Left lung (tissue), 10 donors: ENCODE data around the gene MTUS2. TPM values are rescaled to one million over a fixed set of nuclear protein-coding genes. Genes with fewer than 3 reads are reported as not detected.

Experiments used
- ATAC-seq: fragments of 200-7000 bp; cut with Tn5 transposase; one replicate; pipeline ENCODE4 v1.9.1; 2020; ENCODE audit warnings: moderate library complexity
- DNase-seq, 4 donors: peaks; one replicate each; pipeline ENCODE4 v3.0.0-alpha.2; 2013 to 2020
- H3K27ac ChIP-seq, 2 donors: fragments of 200-600 bp; sonication (generic) in 1 of 2; one replicate each; pipeline versions ENCODE4 v1.5.0 to v1.8.0; 2020 to 2021
- H3K27me3 ChIP-seq, 2 donors: fragments of 200-600 bp; sonication (generic) in 1 of 2; one replicate each; pipeline versions ENCODE4 v1.5.0 to v1.8.0; 2020 to 2021
- H3K36me3 ChIP-seq, 2 donors: fragments of 200-600 bp; sonication (generic) in 1 of 2; one replicate each; pipeline versions ENCODE4 v1.5.0 to v1.8.0; 2020 to 2021
- H3K4me1 ChIP-seq, 2 donors: fragments of 200-600 bp; one replicate each; pipeline ENCODE4 v1.8.0; 2021
- H3K4me3 ChIP-seq, 2 donors: fragments of 200-600 bp; sonication (generic) in 1 of 2; one replicate each; pipeline versions ENCODE4 v1.5.0 to v1.8.0; 2020 to 2021; ENCODE audit warnings: mild to moderate bottlenecking in 1 of 2
- H3K9me3 ChIP-seq, 2 donors: fragments of 200-600 bp; sonication (generic) in 1 of 2; one replicate each; pipeline versions ENCODE4 v1.5.0 to v1.8.0; 2020 to 2021
- CTCF ChIP-seq, 2 donors: fragments of 200-600 bp; sonication (generic) in 1 of 2; IDR thresholded peaks; one replicate each; pipeline versions ENCODE4 v1.5.0 to v1.8.0; 2021; ENCODE audit warnings: antibody characterized with exemption in 2 of 2
- intact Hi-C, 2 donors: fragments of 100-400 bp; cut with DNase I; formaldehyde crosslinking; loops; one replicate each; pipeline versions ENCODE4 v1.11.2 to v1.14.2; 2022
- polyA plus RNA-seq, 6 donors: library from polyadenylated mRNA; unstranded; fragments of 120-200 nt; gene quantifications; one replicate each; pipeline ENCODE4 v1.2.1, GENCODE V29; 2013; ENCODE audit not compliant: insufficient read length in 6 of 6
- total RNA-seq, 2 donors: library from RNA; stranded (reverse); fragmentation: NEBNext Ultra II Directional; extraction: Animal tissue kit (Norgen Biotek cat#: 25700); gene quantifications; one replicate each; pipeline ENCODE4 v1.2.1, GENCODE V29; 2021
- donor health status: DM: no; HTN: yes; CAD: no.
- donor health status: DM: no; HTN: no; CAD: no.

MTUS2 gene
- total and polyA plus RNA-seq, 8 donors, result 0.21 to 0.92 (median 0.50) TPM

GRCh38 chr13:29355029-29355428 lies 534.9 kb downstream of the MTUS2 start:
- no peaks in the 10 kb centered on the region for H3K36me3 ChIP-seq
- H3K9me3 ChIP-seq, result no peaks in the 10 kb centered on the region
- ATAC-seq (no peak), DNase-seq (no peak)
- H3K27ac ChIP-seq, result no peak overlapping the region
- intact Hi-C loops, result no loop called here
- H3K4me1 ChIP-seq, result no peaks in the 10 kb centered on the region
- H3K27me3 ChIP-seq, result peaks cover 0 to 10% of the 10 kb centered on the region in 2 donors
- H3K4me3 ChIP-seq, result no peak overlapping the region
- TF ChIP-seq CTCF (IDR thresholded peaks at IDR 0.05), result no peak

GRCh38 chr13:29359181-29359580 lies 539.0 kb downstream of the MTUS2 start:
- ATAC-seq (no peak), DNase-seq (peak in 1 of 4 donors; percentile 74)
- Histone ChIP-seq H3K27ac (no peak overlapping the region), H3K36me3 (no peaks in the 10 kb centered on the region), H3K9me3 (no peaks in the 10 kb centered on the region), H3K4me3 (no peak overlapping the region), H3K4me1 (no peaks in the 10 kb centered on the region), H3K27me3 (peaks cover 0 to 10% of the 10 kb centered on the region in 2 donors)
- intact Hi-C loops, result no loop called here
- TF ChIP-seq CTCF (IDR thresholded peaks at IDR 0.05), result no peak

- Histone ChIP-seq H3K4me3 (no peak overlapping the region), H3K9me3 (no peaks in the 10 kb centered on the region), H3K27me3 (no peaks in the 10 kb centered on the region), H3K27ac (no peak overlapping the region), H3K4me1 (no peaks in the 10 kb centered on the region), H3K36me3 (no peaks in the 10 kb centered on the region)
- no peak for TF ChIP-seq CTCF (IDR thresholded peaks at IDR 0.05)
- DNase-seq (no peak), ATAC-seq (no peak)
- intact Hi-C loops, result no loop called here
Measured at GRCh38 chr13:29361716-29362115, 541.6 kb downstream of the MTUS2 start.

- TF ChIP-seq CTCF (IDR thresholded peaks at IDR 0.05), result peak; percentile 62 to 91
- Histone ChIP-seq H3K4me3 (no peak overlapping the region), H3K27me3 (no peaks in the 10 kb centered on the region), H3K27ac (no peak overlapping the region), H3K36me3 (no peaks in the 10 kb centered on the region), H3K4me1 (no peaks in the 10 kb centered on the region), H3K9me3 (no peaks in the 10 kb centered on the region)
- DNase-seq (peak in 2 of 4 donors; percentile 29 to 61), ATAC-seq (peak; percentile 96)
- intact Hi-C loops, result no loop called here
Measured at GRCh38 chr13:29362849-29363604, 542.9 kb downstream of the MTUS2 start.

- DNase-seq, result peak in 2 of 4 donors; percentile 9 to 61
- H3K4me1 ChIP-seq, result no peaks in the 10 kb centered on the region
- H3K27ac ChIP-seq, result no peak overlapping the region
- peak; percentile 86 for ATAC-seq
- peak in 1 of 2 donors; percentile 28 for TF ChIP-seq CTCF (IDR thresholded peaks at IDR 0.05)
- H3K36me3 ChIP-seq, result no peaks in the 10 kb centered on the region
- no peak overlapping the region for H3K4me3 ChIP-seq
- no peaks in the 10 kb centered on the region for H3K27me3 ChIP-seq
- no peaks in the 10 kb centered on the region for H3K9me3 ChIP-seq
- intact Hi-C loops, result no loop called here
Measured at GRCh38 chr13:29369060-29369743, 549.1 kb downstream of the MTUS2 start.
